Activated effector memory CD4-positive, alpha-beta T cell treated with anti-CD3 and anti-CD28 coated beads, Interleukin-2, amount 50 U/mL, for 16 hours (primary cell): ENCODE measurements around the gene UQCRQ.
"Not testable (repeated sequence)": the region's sequence is repeated elsewhere in the genome, so short reads cannot be mapped to it uniquely, and the experiment has no call there.

Source experiments
- DNase-seq: peaks from one replicate; pipeline ENCODE4 v3.0.0-alpha.2; 2020

Gene UQCRQ

GRCh38 chr5:132834057-132834456 lies 32.4 kb upstream of the UQCRQ start:
- no peak for DNase-seq

GRCh38 chr5:132836852-132837251 lies 29.6 kb upstream of the UQCRQ start:
- no peak for DNase-seq

- DNase-seq = no peak
Measured at GRCh38 chr5:132837868-132838267, 28.6 kb upstream of the UQCRQ start.

- no peak for DNase-seq
Measured at GRCh38 chr5:132838516-132839282, 27.7 kb upstream of the UQCRQ start.

- no peak for DNase-seq
Measured at GRCh38 chr5:132839426-132840301, 26.8 kb upstream of the UQCRQ start.

GRCh38 chr5:132840313-132840712 lies 26.1 kb upstream of the UQCRQ start:
- no peak for DNase-seq

GRCh38 chr5:132840896-132841295 lies 25.5 kb upstream of the UQCRQ start:
- DNase-seq = no peak

GRCh38 chr5:132841305-132841704 lies 25.1 kb upstream of the UQCRQ start:
- DNase-seq = no peak

- no peak for DNase-seq
Measured at GRCh38 chr5:132848270-132848669, 18.2 kb upstream of the UQCRQ start.

- no peak for DNase-seq
Measured at GRCh38 chr5:132849347-132849746, 17.1 kb upstream of the UQCRQ start.

GRCh38 chr5:132850066-132850465 lies 16.4 kb upstream of the UQCRQ start:
- no peak for DNase-seq

GRCh38 chr5:132853323-132853722 lies 13.1 kb upstream of the UQCRQ start:
- no peak for DNase-seq

- no peak for DNase-seq
Measured at GRCh38 chr5:132853790-132854189, 12.7 kb upstream of the UQCRQ start.

GRCh38 chr5:132854301-132854700 lies 12.1 kb upstream of the UQCRQ start:
- no peak for DNase-seq

- not testable (repeated sequence) for DNase-seq
Measured at GRCh38 chr5:132854992-132855391, 11.4 kb upstream of the UQCRQ start.

GRCh38 chr5:132856011-132856410 lies 10.4 kb upstream of the UQCRQ start:
- DNase-seq = no peak

- no peak for DNase-seq
Measured at GRCh38 chr5:132859889-132860437, 6.5 kb upstream of the UQCRQ start.

- DNase-seq = no peak
Measured at GRCh38 chr5:132860742-132861141, 5.7 kb upstream of the UQCRQ start.

- no peak for DNase-seq
Measured at GRCh38 chr5:132865668-132866341, 637 bp upstream of the UQCRQ start.

- no peak for DNase-seq
Measured at GRCh38 chr5:132867046-132867451, 607 bp downstream of the UQCRQ start.

- DNase-seq = no peak
Measured at GRCh38 chr5:132868754-132869153, 2.3 kb downstream of the UQCRQ start.

GRCh38 chr5:132870801-132871200 lies 4.4 kb downstream of the UQCRQ start:
- DNase-seq = no peak
